HG03060 (cell line): ENCODE data around the gene CTAG1A.
"Not testable (repeated sequence)": the region's sequence is repeated elsewhere in the genome, so short reads cannot be mapped to it uniquely, and the experiment has no call there.

Experiments used
- ATAC-seq: cut with Tn5 transposase; IDR thresholded peaks from one replicate; pipeline ENCODE4 v1.9.1; 2021; ENCODE audit warnings: low read depth, moderate number of reproducible peaks; ENCODE audit not compliant: unreplicated experiment

CTAG1A gene

DNA sequence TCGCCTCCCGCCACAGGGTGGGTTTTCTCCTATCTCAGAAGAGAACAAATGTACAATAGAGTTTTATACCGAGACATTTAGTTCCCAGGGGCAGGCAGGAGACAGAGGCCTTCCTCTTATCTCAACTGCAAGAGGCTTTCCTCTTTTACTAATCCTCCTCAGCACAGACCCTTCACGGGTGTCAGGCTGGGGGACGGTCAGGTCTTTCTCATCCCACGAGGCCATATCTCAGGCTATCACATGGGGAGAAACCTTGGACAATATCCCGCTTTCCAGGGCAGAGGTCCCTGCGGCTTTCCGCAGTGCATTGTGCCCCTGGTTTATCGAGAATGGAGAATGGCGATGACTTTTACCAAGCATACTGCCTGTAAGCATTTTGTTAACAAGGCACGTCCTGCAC, 23.9 kb downstream of the CTAG1A start:
- not testable (repeated sequence) for ATAC-seq

DNA sequence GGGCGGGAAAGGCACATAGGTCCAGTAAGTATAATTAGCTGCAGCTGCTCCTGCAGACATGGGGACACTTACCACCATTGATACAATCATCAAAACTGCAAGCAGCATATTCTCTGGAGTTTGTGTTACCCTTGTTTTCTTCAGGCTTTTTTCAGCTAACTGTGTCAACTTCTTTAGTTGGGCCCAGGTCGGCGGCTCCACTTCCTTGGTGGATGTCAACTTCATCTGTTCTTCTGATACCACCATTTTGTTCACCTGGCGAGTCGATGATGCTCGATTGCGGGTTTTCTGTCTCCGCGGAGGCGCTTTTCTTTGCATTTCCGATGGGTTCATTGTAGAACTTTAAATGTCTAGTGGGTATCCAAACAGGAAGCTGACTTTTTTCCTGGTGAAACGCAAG, 26.2 kb downstream of the CTAG1A start:
- ATAC-seq = not testable (repeated sequence)

DNA sequence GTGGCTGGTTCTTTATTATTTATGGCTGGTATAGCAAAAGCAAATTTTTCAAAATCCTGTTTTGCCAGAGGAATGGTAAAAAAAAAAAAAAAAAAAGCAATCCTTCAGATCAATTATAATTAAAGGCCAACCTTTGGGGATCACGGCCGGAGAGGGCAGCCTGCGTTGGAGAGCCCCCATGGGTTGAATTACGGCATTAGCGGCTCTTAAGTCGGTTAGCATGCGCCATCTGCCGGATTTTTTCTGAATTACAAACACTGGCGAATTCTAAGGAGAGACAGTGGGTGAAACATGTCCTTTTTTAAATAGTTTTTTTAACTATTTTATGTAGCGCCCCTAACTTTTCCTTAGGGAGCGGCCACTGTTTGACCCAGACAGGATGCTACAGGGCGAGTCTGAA, 28.7 kb downstream of the CTAG1A start:
- ATAC-seq = not testable (repeated sequence)

DNA sequence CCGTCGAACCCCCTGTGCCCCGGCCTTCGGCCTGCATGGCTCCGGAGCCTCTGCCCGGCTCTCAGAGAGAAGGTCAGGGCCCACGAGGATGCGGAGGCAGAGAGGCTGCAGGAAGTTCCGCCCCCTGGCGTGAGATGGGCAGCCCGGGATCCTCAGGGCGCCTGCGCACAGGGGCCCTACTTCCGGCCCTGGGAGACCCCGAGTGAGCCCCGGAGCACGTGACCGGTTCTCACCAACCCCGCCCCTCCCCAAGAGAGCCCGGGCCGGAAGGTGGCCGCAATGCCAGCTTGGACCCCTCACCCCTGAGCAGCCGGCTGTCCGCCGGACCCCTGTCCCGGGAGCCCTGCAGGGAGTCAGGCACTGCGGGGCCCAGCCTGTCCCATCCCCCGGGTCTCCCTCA, 34.2 kb downstream of the CTAG1A start, which contains the start of gene CTAG1B:
Gene CTAG1B (minus strand): TSS at position 101 of the 400 bp plus-strand sequence. CDS start 64 bp downstream, at position 37.
- ATAC-seq = not testable (repeated sequence)

DNA sequence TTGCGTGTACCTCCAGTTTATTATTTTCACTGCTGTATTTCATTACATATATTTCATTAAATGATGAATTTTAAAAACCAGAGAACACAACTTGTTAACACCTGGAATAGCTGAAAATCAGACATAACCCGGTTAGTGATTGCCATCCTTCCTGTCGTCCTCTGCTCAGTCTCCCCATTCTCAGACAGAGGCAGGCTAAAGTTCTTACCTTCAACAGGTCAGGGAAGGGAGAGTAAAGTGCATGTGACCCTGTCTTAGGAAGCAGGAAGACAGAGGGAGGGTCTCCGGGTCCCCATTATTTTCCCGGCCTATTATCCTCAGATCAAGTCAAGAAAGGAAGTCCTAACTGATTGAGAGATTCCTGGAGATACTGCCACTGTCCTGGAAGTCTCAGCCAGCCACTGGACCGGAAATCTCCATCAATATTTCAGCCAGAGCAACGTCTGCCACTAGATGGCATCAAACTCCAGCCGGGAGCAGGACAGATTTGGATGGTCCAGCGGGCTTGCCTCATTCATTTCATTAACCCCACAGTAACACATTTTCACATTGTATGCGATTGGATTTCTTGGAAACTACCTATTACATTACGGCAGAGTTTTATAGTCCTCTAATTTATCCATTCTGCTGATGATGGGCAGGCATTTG, 36.0 kb downstream of the CTAG1A start:
- ATAC-seq = not testable (repeated sequence)

DNA sequence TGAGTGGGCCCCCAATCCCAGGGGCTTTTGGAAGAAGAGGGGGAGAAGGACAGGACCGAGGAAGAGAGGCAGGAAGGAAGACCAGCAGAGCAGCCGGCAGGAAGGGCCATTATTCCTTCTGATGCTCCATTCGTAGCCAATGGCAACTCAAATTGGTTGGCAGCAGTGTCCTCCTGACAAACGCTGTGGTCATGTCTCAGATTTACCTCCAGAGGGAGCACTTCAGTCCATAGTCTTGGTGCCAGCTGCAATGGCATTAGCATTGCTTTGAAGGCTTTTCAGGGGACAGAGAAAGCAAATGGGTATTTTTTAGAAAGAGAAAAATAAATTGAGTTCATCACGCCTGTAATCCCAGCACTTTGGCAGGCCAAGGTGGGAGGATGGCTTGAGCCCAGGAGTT, 44.0 kb downstream of the CTAG1A start:
- ATAC-seq = not testable (repeated sequence)

DNA sequence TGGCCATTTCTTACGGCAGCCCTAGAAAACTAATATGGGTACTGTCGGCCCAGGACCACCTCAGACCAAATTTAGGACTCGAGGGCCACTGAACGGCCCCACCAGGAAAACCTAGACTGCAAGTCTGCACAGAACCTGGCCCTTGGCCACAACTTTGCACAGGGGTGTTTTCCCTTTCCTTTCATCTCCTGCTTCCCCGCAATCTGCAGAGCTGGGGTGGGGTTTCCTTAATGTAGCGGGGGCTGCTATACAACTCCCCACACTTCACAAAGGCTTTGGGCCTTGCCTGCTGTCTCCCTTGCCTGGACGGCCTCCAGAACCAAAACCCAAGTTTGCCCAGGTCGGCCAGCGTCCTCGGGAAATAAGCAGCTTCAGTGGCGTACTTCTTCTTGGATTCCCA, 46.0 kb downstream of the CTAG1A start:
- not testable (repeated sequence) for ATAC-seq

DNA sequence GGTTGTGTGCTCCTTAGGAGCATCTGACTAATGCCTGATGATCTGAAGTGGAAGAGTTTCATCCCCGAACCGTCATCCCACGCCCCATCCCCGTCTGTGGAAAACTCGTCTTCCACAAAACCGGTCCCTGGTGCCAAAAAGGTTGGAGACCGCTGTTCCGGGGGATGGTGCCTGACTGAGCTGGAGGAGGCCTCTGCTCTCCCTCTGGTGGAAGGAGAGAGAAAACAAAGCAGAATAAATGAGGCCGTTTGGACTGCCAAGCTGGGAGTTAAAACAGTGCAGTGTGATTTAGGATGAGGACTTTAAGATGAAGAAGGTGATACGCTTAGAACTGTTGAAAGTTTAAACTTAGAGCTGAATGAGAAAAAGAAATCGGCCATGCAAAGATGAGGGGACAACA, 48.7 kb downstream of the CTAG1A start:
- ATAC-seq = not testable (repeated sequence)
